Stomach (tissue), 9 donors: ENCODE results near the gene RRAD. TPM values are rescaled to one million over a fixed set of nuclear protein-coding genes. Genes with fewer than 3 reads are reported as not detected.

ENCODE experiments used
- DNase-seq, 2 donors: peaks; one replicate each; pipeline versions ENCODE4 v3.0.0 to v3.0.0-alpha.2; 2013 to 2019
- H3K27ac ChIP-seq, 5 donors: fragments of 200-600 bp in 4 of 5; sonication (generic) in 4 of 5; one replicate each; pipeline ENCODE4 v1.5.1; 2013 to 2019; ENCODE audit warnings: mild to moderate bottlenecking in 1 of 5, moderate library complexity in 1 of 5
- H3K27me3 ChIP-seq, 3 donors: fragments of 200-600 bp; sonication (generic); one replicate each; pipeline ENCODE4 v1.5.1; 2017 to 2019; ENCODE audit warnings: mixed run types in 1 of 3
- H3K36me3 ChIP-seq, 4 donors: fragments of 200-600 bp; sonication (generic); 1 replicate in 3 of 4; 2 replicates in 1 of 4; pipeline ENCODE4 v1.5.1; 2016 to 2019
- H3K4me1 ChIP-seq, 4 donors: fragments of 200-600 bp; sonication (generic); one replicate each; pipeline ENCODE4 v1.5.1; 2016 to 2019
- H3K4me3 ChIP-seq, 4 donors: fragments of 200-600 bp; sonication (generic) in 3 of 4; one replicate each; pipeline ENCODE4 v1.5.1; 2016 to 2019; ENCODE audit warnings: mild to moderate bottlenecking in 1 of 4
- H3K9me3 ChIP-seq, 4 donors: fragments of 200-600 bp; sonication (generic); one replicate each; pipeline ENCODE4 v1.5.1; 2016 to 2019
- CTCF ChIP-seq, 7 experiments: fragments of 450-650 bp in 4 of 7; fragments of 200-600 bp in 3 of 7; sonication (generic) in 3 of 7; IDR thresholded peaks; one replicate each; pipeline ENCODE4 v1.5.1; 2016 to 2019; ENCODE audit warnings: antibody characterized with exemption in 7 of 7, control low read depth in 2 of 7, mild to moderate bottlenecking in 1 of 7
- EP300 ChIP-seq: sonication (generic); formaldehyde crosslinking; IDR thresholded peaks from one replicate; pipeline ENCODE4 v1.6.1; 2017; ENCODE audit warnings: antibody characterized with exemption
- POLR2A ChIP-seq, 4 donors: fragments of 450-650 bp; IDR thresholded peaks; one replicate each; pipeline ENCODE4 v1.6.1; 2016; ENCODE audit warnings: antibody characterized with exemption in 4 of 4, control low read depth in 2 of 4, mild to moderate bottlenecking in 1 of 4, moderate library complexity in 1 of 4
- POLR2AphosphoS5 ChIP-seq, 3 donors: sonication (generic); formaldehyde crosslinking; IDR thresholded peaks; one replicate each; pipeline ENCODE4 v1.6.1; 2016; ENCODE audit warnings: antibody characterized with exemption in 3 of 3
- WGBS, 5 donors: extraction: QIAGEN DNeasy Blood & Tissue Kit in 3 of 5; methylation state at CpG; one replicate each; pipeline versions ENCODE4 v1.1.5 to v1.1.7; 2013 to 2018; 5-methylcytosine and 5-hydroxymethylcytosine counted together
- intact Hi-C: fragments of 100-400 bp; cut with DNase I; formaldehyde crosslinking; loops from one replicate; pipeline ENCODE4 v1.15.1; 2023; ENCODE audit warnings: low total_unique reads
- polyA plus RNA-seq, 3 donors: library from polyadenylated mRNA; stranded (reverse); fragments of 200-250 nt; gene quantifications; one replicate each; pipeline ENCODE4 v1.2.3, GENCODE V29; 2013
- total RNA-seq, 5 donors: library from RNA; depleted of rRNA; stranded (reverse); fragments of >200 nt; gene quantifications; one replicate each; pipeline versions ENCODE4 v1.1.0 to v1.2.3, GENCODE V29; 2014 to 2016
- donor health status: healthy with polysubstance abuse.
- donor health status: Bipolar disorder and iron deficiency.
- donor health status: healthy.

The RRAD gene
- total and polyA plus RNA-seq, 8 donors: 1.0 to 39.7 (median 3.5) TPM

GRCh38 chr16:66918355-66918754 lies 7.0 kb downstream of the RRAD start:
- DNase-seq: no peak
- TF ChIP-seq POLR2AphosphoS5 (IDR thresholded peaks at IDR 0.05) (no peak), POLR2A (IDR thresholded peaks at IDR 0.05) (no peak), EP300 (no peak), CTCF (IDR thresholded peaks at IDR 0.05) (no peak)
- peaks cover 0 to 8% (median 0%) of the 10 kb centered on the region in 4 donors for H3K36me3 ChIP-seq
- H3K27ac ChIP-seq: no peak overlapping the region
- H3K4me1 ChIP-seq: peaks cover 0 to 44% (median 21%) of the 10 kb centered on the region in 4 donors
- WGBS, 5 donors: 82 to 93% (median 86%) methylated on average over 6 of the region's 6 CpGs
- intact Hi-C loops: no loop called here
- no peaks in the 10 kb centered on the region for H3K9me3 ChIP-seq
- no peak overlapping the region for H3K4me3 ChIP-seq
- H3K27me3 ChIP-seq: peaks cover 0 to 23% (median 0%) of the 10 kb centered on the region in 3 donors

GRCh38 chr16:66917741-66918140 lies 7.6 kb downstream of the RRAD start:
- H3K4me3 ChIP-seq: no peak overlapping the region
- peaks cover 0 to 17% (median 0%) of the 10 kb centered on the region in 3 donors for H3K27me3 ChIP-seq
- intact Hi-C loops: no loop called here
- TF ChIP-seq CTCF (IDR thresholded peaks at IDR 0.05) (no peak), POLR2A (IDR thresholded peaks at IDR 0.05) (no peak), POLR2AphosphoS5 (IDR thresholded peaks at IDR 0.05) (no peak), EP300 (no peak)
- 85 to 91% (median 88%) methylated on average over 9 of the region's 9 CpGs for WGBS, 5 donors
- H3K27ac ChIP-seq: no peak overlapping the region
- no peaks in the 10 kb centered on the region for H3K9me3 ChIP-seq
- peaks cover 0 to 8% (median 0%) of the 10 kb centered on the region in 4 donors for H3K36me3 ChIP-seq
- H3K4me1 ChIP-seq: peaks cover 0 to 39% (median 19%) of the 10 kb centered on the region in 4 donors
- DNase-seq: no peak

GRCh38 chr16:66916518-66916917 lies 8.8 kb downstream of the RRAD start:
- Histone ChIP-seq H3K4me3 (no peak overlapping the region), H3K36me3 (peaks cover 0 to 2% (median 0%) of the 10 kb centered on the region in 4 donors), H3K27ac (no peak overlapping the region), H3K27me3 (peaks cover 0 to 8% (median 0%) of the 10 kb centered on the region in 3 donors), H3K9me3 (no peaks in the 10 kb centered on the region), H3K4me1 (peaks cover 0 to 29% (median 13%) of the 10 kb centered on the region in 4 donors)
- no peak for DNase-seq
- intact Hi-C loops: no loop called here
- TF ChIP-seq CTCF (IDR thresholded peaks at IDR 0.05) (no peak), EP300 (no peak), POLR2A (IDR thresholded peaks at IDR 0.05) (no peak), POLR2AphosphoS5 (IDR thresholded peaks at IDR 0.05) (no peak)
- 83 to 91% (median 85%) methylated on average over 6 of the region's 6 CpGs for WGBS, 5 donors

- no peak for DNase-seq
- no peak overlapping the region for H3K27ac ChIP-seq
- intact Hi-C loops: no loop called here
- no peaks in the 10 kb centered on the region for H3K36me3 ChIP-seq
- no peaks in the 10 kb centered on the region for H3K9me3 ChIP-seq
- WGBS, 5 donors: 51 to 69% (median 64%) methylated on average over 6 to 7 of the region's 7 CpGs
- no peak overlapping the region for H3K4me3 ChIP-seq
- peaks cover 0 to 16% (median 8%) of the 10 kb centered on the region in 4 donors for H3K4me1 ChIP-seq
- no peaks in the 10 kb centered on the region for H3K27me3 ChIP-seq
- TF ChIP-seq POLR2A (IDR thresholded peaks at IDR 0.05) (no peak), EP300 (no peak), POLR2AphosphoS5 (IDR thresholded peaks at IDR 0.05) (no peak), CTCF (IDR thresholded peaks at IDR 0.05) (no peak)
These were observed 10.3 kb downstream of the RRAD start for GRCh38 chr16:66915041-66915440.
